NCI-H2081 (cell line): ENCODE results near the gene ZIC2.
A peak's percentile ranks its signal among the peaks of the same experiment; 100 is the strongest.

ENCODE experiments used
- DNase-seq, 2 experiments: peaks; one replicate each; lab custom pipeline; 2025; lab: John Stamatoyannopoulos, UW

The ZIC2 gene

DNA sequence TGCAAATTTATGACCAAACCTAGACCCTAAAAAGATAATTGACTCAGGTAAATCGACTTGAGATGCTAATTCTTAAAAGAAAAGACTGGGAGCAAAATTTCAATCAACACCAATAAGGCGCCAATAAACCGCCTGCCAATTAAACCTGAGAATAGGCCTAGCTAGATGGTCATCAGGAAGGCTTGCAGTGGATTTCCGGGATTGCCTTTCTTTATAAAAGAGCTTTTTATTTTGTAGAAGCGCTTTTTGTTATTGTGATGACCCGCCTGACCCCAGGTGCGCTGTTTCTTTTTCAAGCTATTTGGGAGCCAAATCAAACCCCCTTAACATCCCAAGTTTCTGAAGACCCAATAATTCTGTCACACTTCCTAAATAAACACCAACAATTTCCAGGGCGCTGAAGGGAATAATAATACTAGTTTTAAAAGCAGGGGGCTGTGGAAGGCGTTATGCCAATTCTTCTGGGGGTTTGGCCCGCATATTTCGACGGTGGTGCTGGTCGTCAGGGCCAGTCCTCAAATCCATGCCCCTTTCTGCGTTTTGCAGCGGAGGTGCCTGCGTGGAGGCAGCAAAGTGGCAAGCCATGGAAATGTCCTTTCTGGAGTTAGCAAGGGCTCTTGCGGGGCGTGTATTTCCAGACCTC lies 7.2 kb upstream of the ZIC2 start:
- DNase-seq = no peak

DNA sequence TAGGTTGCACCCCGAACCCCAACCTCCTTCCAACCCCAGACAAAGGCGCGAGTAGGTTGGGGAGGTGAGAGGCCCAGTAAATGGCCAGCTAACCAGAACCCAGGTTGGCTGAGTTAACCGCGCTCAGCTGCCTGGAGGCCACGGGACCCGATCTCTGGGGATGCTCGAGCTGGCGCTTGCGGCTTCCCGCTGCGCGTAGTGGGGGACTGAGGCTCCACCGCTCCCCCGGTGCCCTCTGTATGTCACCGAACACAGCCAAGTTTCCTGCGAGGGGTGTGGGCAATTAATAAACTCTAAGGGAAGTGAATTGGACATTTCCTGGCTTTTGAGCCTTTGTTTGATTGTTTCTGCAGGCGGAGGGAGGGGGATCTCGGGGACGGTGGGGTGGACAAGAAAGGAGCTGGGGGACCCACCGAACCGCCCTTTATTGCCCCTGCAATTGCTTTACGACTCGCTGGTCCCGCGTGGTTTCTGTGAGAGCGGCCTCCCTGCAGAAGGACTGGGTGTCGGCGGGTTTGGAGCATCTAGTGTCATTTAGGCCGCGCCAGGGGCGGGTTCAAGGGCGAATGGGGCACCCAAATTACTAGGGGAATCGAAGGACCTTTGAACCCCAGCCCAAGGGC lies 6.5 kb upstream of the ZIC2 start:
- no peak for DNase-seq

DNA sequence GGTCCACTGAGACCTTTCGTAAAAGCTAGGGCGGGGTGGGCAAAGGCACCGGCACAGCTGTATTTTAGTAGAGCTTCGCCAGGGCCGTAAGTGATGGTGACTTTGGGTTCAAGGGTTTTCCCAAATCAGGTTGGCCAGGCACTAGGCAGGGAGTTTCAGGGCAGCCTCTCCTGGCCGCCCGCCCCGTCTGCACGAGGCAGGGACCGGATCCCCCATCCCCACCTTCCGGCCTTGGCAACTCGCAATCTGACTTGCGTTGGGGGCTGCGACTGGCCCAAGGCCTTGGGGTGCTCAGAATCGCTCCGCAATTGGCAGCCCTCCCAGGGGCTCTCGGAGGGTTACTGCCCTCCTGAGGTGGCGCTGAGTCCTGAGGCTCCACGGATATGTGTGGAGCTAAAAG lies 6.0 kb upstream of the ZIC2 start:
- DNase-seq = no peak

DNA sequence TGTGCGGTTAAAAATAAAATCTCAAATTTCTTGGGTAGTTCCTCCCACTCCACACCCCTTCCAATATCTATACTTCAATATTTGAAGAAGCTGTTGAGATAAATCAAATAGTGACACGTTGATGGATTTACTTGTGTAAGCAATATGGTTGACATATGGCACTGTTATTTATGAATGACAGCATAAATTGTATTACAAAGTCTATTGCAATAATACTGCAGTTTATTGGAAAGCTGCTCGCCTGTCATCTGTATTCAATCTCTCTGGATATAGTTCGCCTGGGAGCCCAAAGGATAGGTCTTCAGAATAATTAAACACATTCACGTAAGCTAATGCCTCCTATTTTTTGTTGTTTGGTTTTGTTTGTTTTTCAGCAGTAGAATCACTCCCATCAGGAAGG lies 5.0 kb upstream of the ZIC2 start:
- DNase-seq = no peak

DNA sequence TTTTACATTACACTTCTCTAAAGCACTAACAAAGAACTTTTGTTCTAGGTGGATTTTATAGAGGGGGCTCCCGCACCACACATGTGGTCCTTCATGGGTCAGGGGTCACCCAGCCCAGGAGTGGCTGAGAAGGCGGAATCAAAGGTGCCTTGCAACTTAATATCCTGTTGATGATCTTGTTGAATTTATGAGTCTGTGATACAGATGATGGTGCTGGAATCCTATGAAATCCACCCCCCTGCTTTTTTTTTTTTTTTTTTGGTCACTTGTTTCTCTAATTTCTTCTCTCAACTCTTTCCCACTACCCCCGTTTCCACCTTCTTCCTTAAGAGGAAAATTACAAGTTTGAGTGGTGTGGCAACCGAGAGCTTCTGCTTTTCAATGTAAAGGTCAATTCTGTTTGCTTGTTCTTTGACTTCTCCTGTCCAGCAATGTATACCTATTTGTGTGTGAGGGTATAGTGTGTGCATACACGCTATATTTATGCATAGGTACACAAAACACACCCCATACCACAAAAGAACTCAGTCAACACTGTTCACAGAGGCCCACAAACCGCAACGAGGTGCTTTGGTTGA lies 4.2 kb upstream of the ZIC2 start:
- peak; percentile 28 to 38 for DNase-seq

DNA sequence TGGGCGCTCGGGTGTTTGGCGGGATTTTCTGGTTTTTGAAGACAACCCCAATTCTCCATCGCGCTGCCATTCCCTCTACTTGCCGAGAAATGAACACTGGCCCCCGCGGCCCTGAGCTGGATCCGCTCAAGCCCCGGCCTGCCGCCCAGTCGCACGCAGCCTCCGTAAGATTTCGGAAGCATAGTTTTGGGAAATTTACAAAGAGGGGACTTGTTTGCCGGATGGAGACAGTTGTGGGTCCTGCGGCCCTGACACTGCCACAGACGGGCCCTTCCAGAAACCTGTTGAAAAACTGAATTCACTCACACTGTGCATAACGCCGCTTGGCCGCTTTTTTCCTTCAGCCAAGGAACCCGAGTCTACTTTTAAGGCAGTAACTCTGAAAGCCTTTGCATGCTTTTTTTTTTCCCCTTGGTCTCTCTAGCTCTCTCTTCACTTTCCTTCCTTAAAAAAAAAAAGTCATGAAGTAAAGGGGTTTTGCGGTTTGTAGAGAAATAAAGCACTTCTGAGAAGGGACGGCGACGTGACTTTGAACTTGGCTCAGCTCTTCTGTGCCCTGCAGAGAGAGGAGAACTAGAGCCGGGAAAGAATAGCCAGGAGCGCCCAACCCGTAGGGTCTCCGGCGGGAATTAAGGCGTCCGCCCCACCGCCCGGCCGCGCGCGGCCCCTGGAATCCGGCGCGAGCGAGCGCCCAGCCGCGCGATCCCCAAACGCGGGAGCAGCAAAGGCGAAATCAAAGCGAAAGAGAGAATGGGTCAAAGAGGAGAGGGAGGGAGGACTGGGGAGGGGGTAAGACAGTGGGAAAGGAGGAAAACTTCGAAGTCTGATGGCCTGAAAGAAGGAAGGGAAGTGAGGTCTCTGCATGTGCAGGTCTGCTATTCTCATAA lies 3.4 kb upstream of the ZIC2 start:
- no peak for DNase-seq

DNA sequence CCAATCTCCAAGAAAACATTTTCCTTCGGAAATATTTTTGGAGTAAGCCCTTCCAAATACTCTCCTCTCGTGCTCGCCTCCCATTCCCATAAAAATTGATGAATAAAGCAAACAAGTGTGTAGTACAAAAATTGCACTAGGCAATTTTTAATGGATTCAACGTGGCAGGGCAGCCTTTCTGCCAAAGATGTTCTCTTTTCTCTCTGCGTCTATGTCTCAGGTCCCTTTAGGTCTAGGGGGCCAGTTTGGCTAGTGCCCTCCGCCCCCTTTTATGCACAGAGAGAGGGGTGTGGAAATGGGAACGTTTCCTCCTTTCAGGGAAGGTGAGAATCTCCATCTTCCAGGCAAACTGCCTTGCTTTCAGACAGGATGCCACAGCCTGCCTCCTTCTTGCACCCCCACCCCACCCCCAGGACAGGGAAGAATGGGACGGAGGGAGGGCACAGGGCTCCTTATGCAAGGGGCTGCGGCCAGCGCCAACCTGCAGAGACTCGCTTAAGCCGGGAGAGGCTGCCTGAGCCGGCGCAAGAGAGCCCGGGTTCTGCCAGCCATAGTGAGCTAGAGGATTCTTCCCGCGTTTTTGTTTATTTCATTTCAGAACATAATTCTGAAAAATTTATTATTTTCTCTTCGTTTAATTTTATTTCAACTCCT lies 2.7 kb upstream of the ZIC2 start:
- DNase-seq = peak in 1 of 2 experiments; percentile 61

DNA sequence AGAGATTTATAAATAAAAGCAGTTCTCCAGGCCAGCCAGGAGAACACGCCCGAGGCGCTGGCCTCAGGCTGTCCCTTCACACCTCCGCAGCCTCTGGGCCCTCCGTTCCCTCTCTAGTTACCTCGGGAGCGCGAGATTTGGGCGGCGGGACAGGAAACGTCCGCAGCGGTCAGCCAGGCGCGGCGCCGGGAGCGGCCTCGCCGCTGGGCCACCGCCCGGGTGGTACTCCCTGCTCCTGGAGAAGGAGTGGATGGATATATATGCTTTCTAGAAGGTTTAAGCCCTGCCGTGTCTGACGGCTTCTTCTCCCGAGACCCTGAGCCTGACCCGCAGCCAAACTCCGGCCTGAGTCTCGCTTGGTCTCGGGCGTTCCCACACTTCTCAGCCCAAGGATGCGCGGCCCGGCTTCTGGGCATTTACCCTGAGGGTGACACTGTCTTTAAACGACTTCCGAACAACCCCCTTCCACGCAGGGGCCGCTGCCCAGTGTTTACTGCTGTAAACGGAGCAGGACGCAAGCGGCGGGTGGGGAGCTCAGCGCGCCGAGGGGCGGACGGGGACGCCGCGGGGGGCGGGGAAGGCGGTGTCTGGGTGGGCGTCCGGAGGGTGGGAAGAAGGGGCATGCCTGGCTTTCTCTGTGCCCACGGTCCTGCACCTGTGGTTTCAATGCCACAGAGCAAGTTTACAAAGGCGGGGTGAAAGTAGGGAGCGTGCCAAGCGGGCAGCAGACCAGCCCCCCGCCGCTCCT lies 2.0 kb upstream of the ZIC2 start:
- peak; percentile 58 to 76 for DNase-seq

DNA sequence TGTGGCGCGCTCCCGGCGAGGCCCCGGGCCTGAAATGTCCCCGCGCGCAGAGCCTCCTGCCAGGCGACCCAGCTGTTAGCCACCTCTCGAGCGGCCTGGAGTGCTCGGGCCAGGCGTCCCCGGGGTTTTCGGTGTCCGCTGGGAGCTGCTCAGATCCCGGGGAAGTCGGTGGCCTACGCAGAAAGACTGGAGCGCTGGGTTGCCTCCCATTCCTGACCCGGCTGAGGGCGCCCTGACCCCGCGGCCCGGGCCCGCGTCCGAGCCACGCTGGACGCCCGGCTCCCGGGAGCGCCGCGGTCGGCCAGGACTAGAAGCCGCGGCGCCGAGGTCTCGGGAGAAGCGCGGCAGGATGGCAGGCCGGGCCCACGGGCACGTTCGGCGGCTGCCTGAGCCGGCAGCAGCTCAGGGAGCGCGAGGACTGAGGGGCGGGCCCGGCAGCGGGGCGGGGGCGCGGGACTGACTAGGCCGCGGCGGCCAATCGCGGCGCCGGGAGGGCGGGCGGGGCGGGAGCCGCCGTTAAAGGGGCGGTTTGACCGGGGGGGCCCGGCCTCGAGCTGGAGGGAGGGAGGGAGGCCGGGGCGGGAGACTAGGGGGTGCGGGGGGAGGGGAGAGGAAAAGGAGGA lies 1.3 kb upstream of the ZIC2 start:
- DNase-seq = peak; percentile 90 to 91

DNA sequence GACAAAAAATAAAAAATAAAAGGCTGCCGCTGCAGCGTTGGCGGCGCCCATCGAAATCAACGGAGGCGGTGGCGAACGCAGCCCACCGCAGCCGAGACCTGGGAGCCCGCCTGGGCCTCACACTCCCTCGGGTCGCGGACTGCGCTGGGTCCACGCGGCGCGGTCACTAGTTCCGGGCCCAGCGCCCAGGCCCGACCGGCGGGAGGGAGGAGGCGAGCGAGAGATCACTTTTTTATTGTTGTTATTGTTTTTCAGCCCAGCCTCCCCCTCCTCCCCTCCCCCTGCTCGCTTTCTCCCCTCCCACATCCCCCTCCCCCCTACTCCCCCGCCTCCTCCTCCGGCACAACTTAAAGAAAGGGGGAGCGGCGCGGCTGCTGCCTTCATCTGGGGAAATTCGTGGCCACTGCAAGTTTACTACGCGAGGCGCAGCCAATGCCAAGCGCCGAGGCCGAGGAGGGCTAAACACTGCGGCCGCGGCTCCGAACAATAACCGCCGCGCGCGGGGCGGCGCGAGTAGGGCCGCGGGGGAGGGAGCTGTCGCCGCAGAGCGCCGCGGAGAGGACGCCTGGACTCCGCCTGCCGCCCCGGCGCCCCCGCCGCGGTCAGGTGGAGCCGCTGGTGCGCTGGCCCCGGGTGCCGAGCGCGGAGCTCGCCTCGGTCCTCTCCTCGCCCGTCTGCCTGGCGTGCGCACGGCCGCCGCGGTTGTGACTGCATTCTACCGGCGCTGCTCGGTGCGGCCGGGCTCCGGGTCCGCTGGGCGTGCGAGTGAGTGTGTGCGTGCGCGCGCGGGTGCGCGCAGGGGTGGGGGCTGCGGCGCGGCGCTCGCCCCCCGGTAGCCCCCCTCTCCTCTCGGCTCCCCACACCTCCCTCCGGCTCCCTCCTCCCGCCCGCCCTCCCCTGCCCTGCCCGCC lies 505 bp upstream of the ZIC2 start:
- peak; percentile 88 to 91 for DNase-seq

DNA sequence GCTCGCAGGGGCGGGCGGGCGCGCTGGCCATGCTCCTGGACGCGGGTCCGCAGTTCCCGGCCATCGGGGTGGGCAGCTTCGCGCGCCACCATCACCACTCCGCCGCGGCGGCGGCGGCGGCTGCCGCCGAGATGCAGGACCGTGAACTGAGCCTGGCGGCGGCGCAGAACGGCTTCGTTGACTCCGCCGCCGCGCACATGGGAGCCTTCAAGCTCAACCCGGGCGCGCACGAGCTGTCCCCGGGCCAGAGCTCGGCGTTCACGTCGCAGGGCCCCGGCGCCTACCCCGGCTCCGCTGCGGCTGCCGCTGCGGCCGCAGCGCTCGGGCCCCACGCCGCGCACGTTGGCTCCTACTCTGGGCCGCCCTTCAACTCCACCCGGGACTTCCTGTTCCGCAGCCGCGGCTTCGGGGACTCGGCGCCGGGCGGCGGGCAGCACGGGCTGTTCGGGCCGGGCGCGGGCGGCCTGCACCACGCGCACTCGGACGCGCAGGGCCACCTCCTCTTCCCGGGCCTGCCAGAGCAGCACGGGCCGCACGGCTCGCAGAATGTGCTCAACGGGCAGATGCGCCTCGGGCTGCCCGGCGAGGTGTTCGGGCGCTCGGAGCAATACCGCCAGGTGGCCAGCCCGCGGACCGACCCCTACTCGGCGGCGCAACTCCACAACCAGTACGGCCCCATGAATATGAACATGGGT lies 599 bp downstream of the ZIC2 start:
- DNase-seq = peak in 1 of 2 experiments; percentile 54

DNA sequence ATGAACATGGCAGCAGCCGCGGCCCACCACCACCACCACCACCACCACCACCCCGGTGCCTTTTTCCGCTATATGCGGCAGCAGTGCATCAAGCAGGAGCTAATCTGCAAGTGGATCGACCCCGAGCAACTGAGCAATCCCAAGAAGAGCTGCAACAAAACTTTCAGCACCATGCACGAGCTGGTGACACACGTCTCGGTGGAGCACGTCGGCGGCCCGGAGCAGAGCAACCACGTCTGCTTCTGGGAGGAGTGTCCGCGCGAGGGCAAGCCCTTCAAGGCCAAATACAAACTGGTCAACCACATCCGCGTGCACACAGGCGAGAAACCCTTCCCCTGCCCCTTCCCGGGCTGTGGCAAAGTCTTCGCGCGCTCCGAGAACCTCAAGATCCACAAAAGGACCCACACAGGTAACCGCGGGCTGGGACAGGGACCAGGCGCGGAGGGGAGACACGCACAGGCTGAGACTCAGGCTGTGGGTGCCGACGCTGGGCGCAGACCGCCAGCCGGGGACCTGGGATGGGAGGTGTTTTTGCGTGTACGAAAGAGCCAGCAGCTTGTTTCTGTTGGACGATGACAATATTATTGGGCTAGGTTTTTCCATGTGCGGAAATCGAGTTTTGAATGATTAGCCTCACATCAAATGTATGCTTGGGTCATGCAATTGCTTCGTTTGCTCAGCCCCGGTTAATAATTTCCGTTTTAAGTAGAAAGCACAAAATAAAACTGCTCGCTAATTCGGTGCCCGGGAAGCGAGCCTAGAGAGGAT lies 1.3 kb downstream of the ZIC2 start:
- DNase-seq = no peak

DNA sequence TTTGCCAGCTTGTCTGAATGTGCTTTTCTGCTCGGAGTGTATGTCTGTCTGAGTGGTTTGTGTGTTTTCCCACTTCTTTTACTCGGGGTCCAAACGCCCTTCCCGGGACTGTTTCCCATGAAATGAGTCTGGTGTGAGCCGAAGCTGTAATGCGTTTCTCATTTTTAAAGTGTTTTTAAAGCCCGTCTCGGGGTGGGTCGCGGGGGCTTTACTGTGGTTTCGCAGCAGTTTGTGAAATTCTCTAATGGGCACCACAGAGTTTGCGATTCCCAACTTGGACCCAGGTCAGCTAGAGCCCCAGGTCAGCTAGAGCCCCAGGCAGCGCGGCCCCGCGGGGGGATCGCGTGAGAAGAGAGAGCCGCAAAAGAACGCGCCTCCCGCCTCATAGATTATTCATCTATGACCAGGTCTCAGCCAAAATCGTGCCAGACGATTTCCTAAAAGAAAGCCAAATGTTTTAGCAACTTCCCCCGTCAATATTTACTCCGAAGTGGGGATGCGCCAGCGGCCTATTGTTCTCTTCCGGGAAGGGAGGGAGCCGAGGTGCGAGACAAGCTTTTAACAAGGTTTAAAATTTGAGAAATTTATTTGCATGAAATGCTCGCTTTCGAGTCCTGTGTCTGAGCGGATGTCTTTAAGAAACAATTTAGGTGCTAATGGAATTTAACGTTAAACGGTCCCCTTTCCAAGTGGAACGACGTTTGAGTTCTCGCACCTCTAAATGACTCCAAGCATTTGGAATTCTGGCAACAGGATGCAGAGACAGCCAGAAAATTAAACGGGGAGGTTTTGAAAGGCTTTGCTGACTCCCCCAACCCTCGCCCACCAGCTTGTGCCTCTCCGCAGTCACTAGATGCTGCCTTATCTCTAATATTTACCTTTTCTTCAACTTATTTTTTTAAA lies 2.2 kb downstream of the ZIC2 start:
- DNase-seq = peak in 1 of 2 experiments; percentile 61

DNA sequence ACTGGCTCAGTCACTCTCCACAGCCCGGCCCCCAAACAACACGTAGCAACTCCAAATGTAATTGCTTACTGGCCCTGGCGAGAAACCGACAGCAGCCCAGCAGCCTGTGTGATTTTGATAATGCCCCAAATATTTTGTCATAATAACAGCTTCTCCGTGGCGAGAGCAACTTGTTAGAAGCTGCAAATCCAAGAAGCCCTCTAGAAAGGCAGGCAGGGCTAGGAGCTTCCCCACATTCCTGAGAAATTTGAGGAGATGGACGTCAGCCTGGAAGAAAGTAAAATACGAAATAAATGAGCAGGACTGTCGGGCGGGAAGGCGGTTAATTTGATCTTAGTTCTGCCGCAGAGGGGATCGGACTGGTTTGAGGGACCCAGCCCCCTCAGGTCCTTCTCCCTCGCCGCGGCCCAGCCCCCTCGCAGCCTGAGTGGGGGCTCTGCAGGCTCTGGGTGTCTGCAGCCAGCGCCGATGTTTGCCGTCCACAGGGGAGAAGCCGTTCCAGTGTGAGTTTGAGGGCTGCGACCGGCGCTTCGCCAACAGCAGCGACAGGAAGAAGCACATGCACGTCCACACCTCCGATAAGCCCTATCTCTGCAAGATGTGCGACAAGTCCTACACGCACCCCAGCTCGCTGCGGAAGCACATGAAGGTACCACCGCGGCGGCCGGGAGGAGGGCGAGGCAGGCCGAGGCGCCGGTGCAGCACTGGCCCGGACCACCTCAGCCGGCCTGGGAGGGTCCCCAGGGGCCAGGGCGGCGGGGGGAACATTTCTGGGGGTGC lies 3.1 kb downstream of the ZIC2 start:
- DNase-seq = peak; percentile 62 to 66

DNA sequence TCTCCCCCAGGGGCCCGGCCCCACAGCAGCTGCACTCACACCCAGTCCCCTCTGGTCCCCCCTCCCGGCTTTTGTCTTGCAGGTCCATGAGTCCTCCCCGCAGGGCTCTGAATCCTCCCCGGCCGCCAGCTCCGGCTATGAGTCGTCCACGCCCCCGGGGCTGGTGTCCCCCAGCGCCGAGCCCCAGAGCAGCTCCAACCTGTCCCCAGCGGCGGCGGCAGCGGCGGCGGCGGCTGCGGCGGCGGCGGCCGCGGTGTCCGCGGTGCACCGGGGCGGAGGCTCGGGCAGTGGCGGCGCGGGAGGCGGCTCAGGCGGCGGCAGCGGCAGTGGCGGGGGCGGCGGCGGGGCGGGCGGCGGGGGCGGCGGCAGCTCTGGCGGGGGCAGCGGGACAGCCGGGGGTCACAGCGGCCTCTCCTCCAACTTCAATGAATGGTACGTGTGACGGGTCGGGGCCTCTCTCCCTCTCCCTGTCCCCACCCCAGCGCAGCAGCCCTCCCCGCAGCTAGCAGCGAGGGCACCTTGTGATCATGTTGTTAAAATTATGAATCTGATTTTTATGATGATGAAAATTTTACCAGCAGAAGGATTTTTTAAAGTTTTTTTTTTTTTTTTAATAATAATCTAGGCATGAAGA lies 3.8 kb downstream of the ZIC2 start:
- DNase-seq = peak; percentile 55 to 66

DNA sequence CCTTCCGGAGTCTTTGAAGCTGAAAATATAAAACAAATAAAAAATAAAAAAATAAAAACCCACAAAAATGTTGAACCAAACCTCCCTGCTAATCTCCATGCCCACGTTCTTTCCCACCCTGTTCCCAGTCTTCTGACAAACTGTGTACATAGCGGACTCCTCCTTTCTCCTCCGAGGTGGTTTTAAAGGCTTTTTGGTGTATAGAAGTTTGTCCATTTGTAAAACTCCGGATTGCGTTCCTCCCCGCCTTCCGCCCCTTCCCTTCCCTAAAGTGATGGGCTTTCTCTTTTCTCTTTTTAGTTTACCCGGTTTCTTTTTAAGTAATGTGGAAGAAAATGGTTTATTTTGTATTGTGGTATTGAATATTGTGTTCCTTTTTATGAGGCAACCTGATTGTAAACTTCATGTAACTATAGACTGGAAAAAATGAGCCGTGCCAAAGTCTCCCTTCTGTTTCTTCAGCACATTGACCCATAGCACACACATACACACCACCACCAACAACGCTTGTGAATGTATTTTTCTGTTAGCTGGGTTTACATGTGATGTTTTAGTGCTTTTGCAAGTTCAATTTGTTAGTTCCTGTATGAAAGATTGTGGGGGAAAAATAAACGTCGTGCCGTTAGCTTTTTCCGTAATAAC lies 4.4 kb downstream of the ZIC2 start:
- peak; percentile 23 to 37 for DNase-seq
